Left lung (tissue), 10 donors: ENCODE data around the gene DPYSL5. TPM values are rescaled to one million over a fixed set of nuclear protein-coding genes. Genes with fewer than 3 reads are reported as not detected.

Experiments used
- ATAC-seq: fragments of 200-7000 bp; cut with Tn5 transposase; one replicate; pipeline ENCODE4 v1.9.1; 2020; ENCODE audit warnings: moderate library complexity
- DNase-seq, 4 donors: peaks; one replicate each; pipeline ENCODE4 v3.0.0-alpha.2; 2013 to 2020
- H3K27ac ChIP-seq, 2 donors: fragments of 200-600 bp; sonication (generic) in 1 of 2; one replicate each; pipeline versions ENCODE4 v1.5.0 to v1.8.0; 2020 to 2021
- H3K27me3 ChIP-seq, 2 donors: fragments of 200-600 bp; sonication (generic) in 1 of 2; one replicate each; pipeline versions ENCODE4 v1.5.0 to v1.8.0; 2020 to 2021
- H3K36me3 ChIP-seq, 2 donors: fragments of 200-600 bp; sonication (generic) in 1 of 2; one replicate each; pipeline versions ENCODE4 v1.5.0 to v1.8.0; 2020 to 2021
- H3K4me1 ChIP-seq, 2 donors: fragments of 200-600 bp; one replicate each; pipeline ENCODE4 v1.8.0; 2021
- H3K4me3 ChIP-seq, 2 donors: fragments of 200-600 bp; sonication (generic) in 1 of 2; one replicate each; pipeline versions ENCODE4 v1.5.0 to v1.8.0; 2020 to 2021; ENCODE audit warnings: mild to moderate bottlenecking in 1 of 2
- H3K9me3 ChIP-seq, 2 donors: fragments of 200-600 bp; sonication (generic) in 1 of 2; one replicate each; pipeline versions ENCODE4 v1.5.0 to v1.8.0; 2020 to 2021
- CTCF ChIP-seq, 2 donors: fragments of 200-600 bp; sonication (generic) in 1 of 2; IDR thresholded peaks; one replicate each; pipeline versions ENCODE4 v1.5.0 to v1.8.0; 2021; ENCODE audit warnings: antibody characterized with exemption in 2 of 2
- intact Hi-C, 2 donors: fragments of 100-400 bp; cut with DNase I; formaldehyde crosslinking; loops; one replicate each; pipeline versions ENCODE4 v1.11.2 to v1.14.2; 2022
- polyA plus RNA-seq, 6 donors: library from polyadenylated mRNA; unstranded; fragments of 120-200 nt; gene quantifications; one replicate each; pipeline ENCODE4 v1.2.1, GENCODE V29; 2013; ENCODE audit not compliant: insufficient read length in 6 of 6
- total RNA-seq, 2 donors: library from RNA; stranded (reverse); fragmentation: NEBNext Ultra II Directional; extraction: Animal tissue kit (Norgen Biotek cat#: 25700); gene quantifications; one replicate each; pipeline ENCODE4 v1.2.1, GENCODE V29; 2021
- donor health status: DM: no; HTN: yes; CAD: no.
- donor health status: DM: no; HTN: no; CAD: no.

Gene DPYSL5
- total and polyA plus RNA-seq, 8 donors = 0.07 to 0.37 (median 0.23) TPM; not detected in 2

GRCh38 chr2:26934985-26935384 lies 87.1 kb downstream of the DPYSL5 start:
- H3K9me3 ChIP-seq = no peaks in the 10 kb centered on the region
- intact Hi-C loops = loop anchor here in 1 of 2 donors (5.0 kb wide), 1 partner anchor 88 kb away; the partner anchor contains the start of gene DPYSL5
- H3K4me1 ChIP-seq = no peaks in the 10 kb centered on the region
- H3K27ac ChIP-seq = no peak overlapping the region
- ATAC-seq (no peak), DNase-seq (no peak)
- TF ChIP-seq CTCF (IDR thresholded peaks at IDR 0.05) = no peak
- H3K36me3 ChIP-seq = no peaks in the 10 kb centered on the region
- no peak overlapping the region for H3K4me3 ChIP-seq
- peaks cover 0 to 13% of the 10 kb centered on the region in 2 donors for H3K27me3 ChIP-seq

- no peak overlapping the region for H3K4me3 ChIP-seq
- DNase-seq (no peak), ATAC-seq (no peak)
- TF ChIP-seq CTCF (IDR thresholded peaks at IDR 0.05) = no peak
- no peaks in the 10 kb centered on the region for H3K36me3 ChIP-seq
- intact Hi-C loops = loop anchor here in 1 of 2 donors (5.0 kb wide), 1 partner anchor 90 kb away; the partner anchor contains the start of gene DPYSL5
- H3K27me3 ChIP-seq = peaks cover 0 to 8% of the 10 kb centered on the region in 2 donors
- no peaks in the 10 kb centered on the region for H3K9me3 ChIP-seq
- H3K4me1 ChIP-seq = no peaks in the 10 kb centered on the region
- H3K27ac ChIP-seq = no peak overlapping the region
These were observed 88.9 kb downstream of the DPYSL5 start for GRCh38 chr2:26936855-26937254.

GRCh38 chr2:26938399-26939118 lies 90.6 kb downstream of the DPYSL5 start:
- ATAC-seq (no peak), DNase-seq (no peak)
- no peaks in the 10 kb centered on the region for H3K4me1 ChIP-seq
- no peak for TF ChIP-seq CTCF (IDR thresholded peaks at IDR 0.05)
- H3K9me3 ChIP-seq = no peaks in the 10 kb centered on the region
- H3K36me3 ChIP-seq = no peaks in the 10 kb centered on the region
- H3K27me3 ChIP-seq = peaks cover 0 to 23% of the 10 kb centered on the region in 2 donors
- H3K4me3 ChIP-seq = no peak overlapping the region
- intact Hi-C loops = loop anchor here in 1 of 2 donors (5.0 kb wide), 1 partner anchor 91 kb away; the partner anchor contains the start of gene DPYSL5
- no peak overlapping the region for H3K27ac ChIP-seq

- no peaks in the 10 kb centered on the region for H3K9me3 ChIP-seq
- H3K27ac ChIP-seq = no peak overlapping the region
- ATAC-seq (no peak), DNase-seq (no peak)
- no peak for TF ChIP-seq CTCF (IDR thresholded peaks at IDR 0.05)
- intact Hi-C loops = no loop called here
- no peaks in the 10 kb centered on the region for H3K36me3 ChIP-seq
- peaks cover 0 to 37% of the 10 kb centered on the region in 2 donors for H3K27me3 ChIP-seq
- no peaks in the 10 kb centered on the region for H3K4me1 ChIP-seq
- H3K4me3 ChIP-seq = no peak overlapping the region
These were observed 92.1 kb downstream of the DPYSL5 start for GRCh38 chr2:26940001-26940400.

- Histone ChIP-seq H3K9me3 (no peaks in the 10 kb centered on the region), H3K27me3 (peaks cover 0 to 47% of the 10 kb centered on the region in 2 donors), H3K4me1 (no peaks in the 10 kb centered on the region), H3K4me3 (no peak overlapping the region), H3K27ac (no peak overlapping the region), H3K36me3 (no peaks in the 10 kb centered on the region)
- DNase-seq = no peak
- no peak for TF ChIP-seq CTCF (IDR thresholded peaks at IDR 0.05)
- ATAC-seq = no peak
- intact Hi-C loops = no loop called here
These were observed 93.6 kb downstream of the DPYSL5 start for GRCh38 chr2:26941486-26941885.
